Left renal cortex interstitium (tissue), 4 donors: ENCODE measurements around the gene PCP4. TPM values are rescaled to one million over a fixed set of nuclear protein-coding genes. Genes with fewer than 3 reads are reported as not detected.

Experiments used
- DNase-seq, 4 donors: peaks; one replicate each; pipeline ENCODE4 v3.0.0-alpha.2; 2013; ENCODE audit warnings: low read depth in 4 of 4, low spot score in 2 of 4, missing footprints in 1 of 4
- polyA plus RNA-seq, 4 donors: library from polyadenylated mRNA; unstranded; fragments of 120-200 nt; gene quantifications; one replicate each; pipeline ENCODE4 v1.2.1, GENCODE V29; 2013; ENCODE audit not compliant: insufficient read length in 4 of 4

Gene PCP4
- polyA plus RNA-seq, 4 donors: 11.1 to 14.4 (median 13.5) TPM

DNA sequence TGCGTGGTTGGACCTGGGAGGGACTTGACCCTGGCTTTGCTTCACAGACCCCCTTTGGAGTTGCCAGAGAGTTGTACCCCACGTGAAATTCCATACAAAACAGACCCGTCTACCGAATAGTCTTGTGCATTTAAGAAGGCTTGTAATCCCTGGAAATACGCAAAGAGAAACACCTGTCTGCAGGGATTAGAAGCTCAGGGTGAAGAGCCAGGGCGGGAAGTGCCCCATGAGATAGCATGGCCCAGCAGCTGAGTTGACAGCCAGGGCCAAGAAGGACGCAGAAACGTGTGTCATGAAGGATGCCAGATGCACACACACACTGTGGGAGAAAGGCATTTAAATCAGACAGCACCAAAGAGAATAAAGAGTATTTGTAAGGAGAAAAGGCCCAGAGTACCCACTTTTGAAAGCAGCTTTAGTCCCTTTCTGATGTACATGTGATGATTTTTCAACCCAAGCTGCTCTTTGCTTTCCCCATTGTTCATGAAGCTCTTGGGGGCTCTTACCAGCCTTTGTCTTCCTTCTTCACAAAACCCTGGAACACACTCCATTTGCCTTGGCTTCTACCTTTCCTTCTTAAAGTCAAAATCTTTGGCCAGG lies 46.6 kb downstream of the PCP4 start:
- no peak for DNase-seq

- no peak for DNase-seq
Observed at GRCh38 chr21:39915881-39916280, 48.6 kb downstream of the PCP4 start.

DNA sequence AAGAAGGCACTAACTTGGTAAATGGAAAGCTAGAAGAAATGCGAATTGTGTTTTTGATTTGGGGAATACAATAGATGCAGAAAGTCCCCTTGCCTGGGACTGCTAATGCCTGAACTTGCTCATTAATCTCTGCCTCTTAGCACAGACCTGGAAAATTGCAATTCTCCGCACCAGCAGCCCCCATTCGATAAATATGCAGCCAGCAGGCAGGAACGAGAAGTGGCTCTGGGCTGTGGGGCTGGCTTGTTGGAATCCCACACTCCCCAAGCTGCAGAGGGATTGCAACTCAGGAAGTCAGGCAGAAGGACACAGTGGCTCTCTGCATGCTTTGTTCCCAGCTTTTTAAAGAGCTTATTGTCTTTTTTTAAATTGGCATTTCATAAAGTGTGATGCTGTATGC lies 51.3 kb downstream of the PCP4 start:
- DNase-seq: no peak

- no peak for DNase-seq
Observed at GRCh38 chr21:39923476-39923875, 56.2 kb downstream of the PCP4 start.

- DNase-seq: no peak
Observed at GRCh38 chr21:39924577-39925308, 57.5 kb downstream of the PCP4 start.

- DNase-seq: no peak
Observed at GRCh38 chr21:39927304-39927886, 60.2 kb downstream of the PCP4 start.

- no peak for DNase-seq
Observed at GRCh38 chr21:39932335-39932734, 65.1 kb downstream of the PCP4 start.

GRCh38 chr21:39934895-39935294 lies 67.7 kb downstream of the PCP4 start:
- DNase-seq: no peak

DNA sequence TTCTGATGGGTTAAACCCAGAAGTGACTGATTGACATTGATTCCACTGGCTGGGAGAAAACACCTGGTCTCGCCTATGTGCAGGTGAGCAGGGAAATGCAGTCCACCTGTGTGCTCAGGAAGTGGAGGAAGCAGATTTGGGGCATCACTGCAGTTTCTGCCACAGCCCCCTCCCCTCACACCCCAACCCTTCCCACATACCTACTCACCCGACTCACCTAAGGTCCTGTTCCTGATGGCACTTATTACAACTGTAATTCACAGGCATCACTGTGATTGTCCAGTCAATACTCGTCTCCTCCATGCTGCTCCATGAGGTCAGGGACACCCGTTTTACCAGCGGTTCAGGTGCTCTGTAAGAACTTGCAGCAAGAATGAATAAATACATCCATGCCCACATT lies 68.5 kb downstream of the PCP4 start:
- no peak for DNase-seq

DNA sequence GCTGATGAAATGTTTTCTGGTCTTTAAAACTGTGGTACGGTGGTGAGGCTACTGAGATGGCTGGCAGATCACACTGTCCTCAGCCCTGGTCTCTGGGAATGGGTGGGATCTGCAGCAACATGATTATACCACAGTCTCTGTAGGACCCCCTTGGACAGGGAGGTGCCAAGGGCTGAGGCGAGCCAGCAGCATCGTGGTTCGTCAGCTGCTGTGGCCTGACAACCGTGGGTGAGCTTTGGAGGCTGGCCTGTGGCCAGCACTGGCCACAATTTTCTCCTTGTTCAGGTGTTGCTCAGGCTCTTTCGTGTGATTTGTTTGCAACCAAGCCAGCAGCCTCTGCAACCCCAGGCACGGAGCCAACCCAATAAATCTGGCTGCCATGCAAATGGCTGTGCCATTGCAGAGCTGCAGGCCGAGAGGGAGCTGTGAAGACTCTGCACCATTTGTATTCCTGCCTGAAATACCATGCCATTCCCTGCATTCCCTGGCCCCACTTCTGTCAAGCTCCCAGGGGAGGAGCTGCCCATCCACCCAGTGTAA lies 70.9 kb downstream of the PCP4 start:
- no peak for DNase-seq

DNA sequence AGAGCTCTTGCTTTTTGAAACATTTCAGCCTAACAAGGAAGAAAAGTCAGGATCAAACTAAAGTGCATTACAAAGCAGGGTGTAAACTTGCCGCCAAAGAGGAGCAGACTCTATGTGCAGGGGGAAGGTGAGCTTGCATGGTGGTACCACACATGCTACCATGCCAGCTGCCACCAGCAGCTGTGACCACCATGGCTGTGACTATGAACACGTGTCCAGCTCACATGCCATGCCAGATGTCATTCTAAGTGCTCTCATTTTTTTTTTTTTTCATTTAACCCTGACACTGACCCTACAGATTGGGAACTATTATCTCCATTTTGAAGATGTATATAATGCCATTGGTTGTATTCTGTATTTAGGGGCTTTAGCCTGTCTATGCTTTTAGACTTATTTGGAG lies 79.0 kb downstream of the PCP4 start:
- no peak for DNase-seq

DNA sequence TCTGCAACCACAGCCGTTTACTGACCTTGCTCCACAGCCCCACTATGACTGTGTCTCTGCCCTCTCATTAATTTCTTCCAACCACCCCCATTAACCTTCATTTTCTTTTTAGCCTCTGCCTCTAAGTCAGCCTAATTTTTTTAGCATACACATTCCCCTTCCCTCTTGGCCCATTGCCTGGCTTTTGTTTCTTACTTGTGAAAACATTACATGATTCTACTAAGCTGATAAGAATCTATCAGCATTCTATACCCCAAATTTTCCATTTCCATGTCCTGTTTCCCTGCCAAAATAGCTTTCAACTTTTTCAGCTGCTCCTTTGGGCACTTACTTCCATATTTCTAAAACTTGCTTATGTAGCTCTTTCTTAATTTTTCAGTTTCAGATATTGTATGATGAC lies 79.8 kb downstream of the PCP4 start:
- no peak for DNase-seq

GRCh38 chr21:39951183-39952101 lies 84.2 kb downstream of the PCP4 start:
- no peak for DNase-seq

GRCh38 chr21:39952265-39952664 lies 85.0 kb downstream of the PCP4 start:
- DNase-seq: no peak

DNA sequence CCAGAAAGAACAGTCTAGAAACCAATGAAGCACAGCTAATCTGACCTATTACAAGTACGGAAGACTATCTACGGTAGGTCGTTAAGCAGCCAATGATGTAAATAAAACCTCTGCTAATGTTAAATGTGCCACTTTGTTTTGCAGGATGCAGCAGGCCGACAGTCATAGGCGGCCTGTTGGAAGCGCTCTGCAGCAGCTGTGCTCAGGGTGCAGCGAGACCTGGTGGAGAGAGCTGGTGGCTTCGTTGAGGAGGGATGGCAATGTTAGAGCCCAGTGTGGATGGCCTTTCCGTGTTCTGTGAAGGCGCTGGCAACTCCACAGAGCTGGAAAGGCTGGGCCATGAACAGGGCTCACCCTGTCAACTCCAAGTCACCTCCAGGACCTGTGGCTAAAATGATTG lies 87.3 kb downstream of the PCP4 start:
- DNase-seq: no peak

DNA sequence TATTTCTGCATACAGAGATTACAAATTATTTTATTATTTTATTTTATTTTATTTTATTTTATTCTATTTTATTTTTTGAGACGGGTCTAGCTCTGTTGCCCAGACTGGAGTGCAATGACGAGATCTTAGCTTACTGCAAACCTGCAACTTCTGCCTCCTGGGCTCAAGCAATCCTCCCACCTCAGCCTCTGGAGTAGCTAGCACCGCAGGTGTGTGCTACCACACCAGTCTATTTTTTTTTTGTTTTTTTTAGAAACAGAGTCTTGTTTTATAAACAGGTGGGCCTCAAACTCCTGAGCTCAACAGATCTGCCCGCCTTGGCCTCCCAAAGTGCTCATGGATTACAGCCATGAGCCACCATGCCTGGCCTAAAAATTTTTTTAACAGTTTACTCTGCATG lies 88.1 kb downstream of the PCP4 start:
- DNase-seq: no peak

- DNase-seq: no peak
Observed at GRCh38 chr21:39956586-39956985, 89.3 kb downstream of the PCP4 start.

- no peak for DNase-seq
Observed at GRCh38 chr21:39958731-39959130, 91.5 kb downstream of the PCP4 start.

- no peak for DNase-seq
Observed at GRCh38 chr21:39961251-39961650, 94.0 kb downstream of the PCP4 start.

DNA sequence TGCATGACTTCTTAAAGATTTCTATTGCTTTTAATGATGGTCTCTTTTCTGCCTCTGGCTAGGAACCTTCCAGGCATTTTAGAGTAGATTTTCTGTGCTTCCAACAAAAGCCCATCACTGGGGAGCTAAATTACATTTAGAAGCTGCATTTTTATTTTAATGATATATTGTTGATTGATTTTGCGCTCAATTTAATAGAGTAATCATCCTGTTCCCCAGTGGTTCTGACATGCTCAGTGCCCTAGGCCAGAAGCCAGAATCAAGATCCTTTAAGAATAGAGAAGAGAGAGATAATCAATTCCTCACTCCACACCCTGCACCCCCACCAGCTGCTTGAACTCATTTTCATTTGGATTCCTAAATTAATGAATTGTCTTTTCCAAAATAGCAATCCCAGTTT lies 97.8 kb downstream of the PCP4 start:
- no peak for DNase-seq

GRCh38 chr21:39966786-39967185 lies 99.5 kb downstream of the PCP4 start:
- DNase-seq: no peak
